VCaP (cell line): Measurements from ENCODE around the gene PIGZ.

ENCODE experiments used
- H3K27ac ChIP-seq: fragments of 450-650 bp; 2 replicates; pipeline ENCODE4 v1.5.1; 2017
- CTCF ChIP-seq: fragments of 450-650 bp; conservative IDR thresholded peaks from 2 replicates; pipeline ENCODE4 v1.5.1; 2017; ENCODE audit warnings: mild to moderate bottlenecking, moderate library complexity

PIGZ gene

GRCh38 chr3:196942915-196943277, 25.7 kb downstream of the PIGZ start:
- H3K27ac ChIP-seq = peak overlapping the region; percentile 95
- TF ChIP-seq CTCF = no peak

- peak; percentile 81 for TF ChIP-seq CTCF
Observed at GRCh38 chr3:196942226-196942914, 26.3 kb downstream of the PIGZ start, which contains the start of gene NCBP2. NCBP2 (minus strand) TSS chr3:196942528; CDS start chr3:196942503, 25 bp downstream.

GRCh38 chr3:196941729-196942225, 26.9 kb downstream of the PIGZ start:
- no peak for TF ChIP-seq CTCF
- H3K27ac ChIP-seq = peak overlapping the region; percentile 95

More at GRCh38 chr3:196942226-196942914, 26.3 kb downstream of the PIGZ start, which contains the start of gene NCBP2:
- H3K27ac ChIP-seq = peak within 1 kb of the TSS; percentile 95

GRCh38 chr3:196938576-196938975, 30.1 kb downstream of the PIGZ start:
- TF ChIP-seq CTCF = no peak
- no peak overlapping the region for H3K27ac ChIP-seq

- TF ChIP-seq CTCF = no peak
- H3K27ac ChIP-seq = no peak overlapping the region
Observed at GRCh38 chr3:196938124-196938523, 30.5 kb downstream of the PIGZ start.

GRCh38 chr3:196936288-196936687, 32.3 kb downstream of the PIGZ start:
- TF ChIP-seq CTCF = no peak

GRCh38 chr3:196932600-196932999, 36.0 kb downstream of the PIGZ start:
- no peak overlapping the region for H3K27ac ChIP-seq
- TF ChIP-seq CTCF = no peak

More at GRCh38 chr3:196936288-196936687, 32.3 kb downstream of the PIGZ start:
- no peak overlapping the region for H3K27ac ChIP-seq
